Endothelial cell of hepatic sinusoid (primary cell): ENCODE results near the gene OSER1.
"Not testable (repeated sequence)": the region's sequence is repeated elsewhere in the genome, so short reads cannot be mapped to it uniquely, and the experiment has no call there.

Experiments
- in situ Hi-C: cut with HindIII; loops from 2 replicates; pipeline ENCODE4 v1.10.0; 2017; ENCODE audit warnings: low sequenced_read_pairs

The OSER1 gene

GRCh38 chr20:44210406-44211176 lies at the start of gene OSER1:
TSS of gene OSER1 (minus strand) at chr20:44210771. CDS start at chr20:44206957, 3,814 bp downstream.
- in situ Hi-C loops, result loop anchor here (10.0 kb wide), 1 partner anchor 174 kb away; no protein-coding TSS in a partner anchor

GRCh38 chr20:44258226-44258890 lies 47.8 kb upstream of the OSER1 start:
- in situ Hi-C loops, result no loop called here

- in situ Hi-C loops, result no loop called here
Observed at GRCh38 chr20:44256961-44257360, 46.4 kb upstream of the OSER1 start.

- in situ Hi-C loops, result no loop called here
Observed at GRCh38 chr20:44255942-44256341, 45.4 kb upstream of the OSER1 start.

GRCh38 chr20:44254073-44254472 lies 43.5 kb upstream of the OSER1 start:
- in situ Hi-C loops, result no loop called here

- in situ Hi-C loops, result no loop called here
Observed at GRCh38 chr20:44253528-44253927, 43.0 kb upstream of the OSER1 start.

- in situ Hi-C loops, result no loop called here
Observed at GRCh38 chr20:44251284-44251683, 40.7 kb upstream of the OSER1 start.

- in situ Hi-C loops, result no loop called here
Observed at GRCh38 chr20:44248410-44248759, 37.8 kb upstream of the OSER1 start.

GRCh38 chr20:44247586-44248409 lies 37.2 kb upstream of the OSER1 start:
- in situ Hi-C loops, result no loop called here

GRCh38 chr20:44247131-44247571 lies 36.6 kb upstream of the OSER1 start, which contains the start of gene GDAP1L1:
TSS of gene GDAP1L1 (plus strand) at chr20:44247308. CDS start at chr20:44247335, 27 bp downstream.
- in situ Hi-C loops, result no loop called here

GRCh38 chr20:44245977-44246376 lies 35.4 kb upstream of the OSER1 start:
- in situ Hi-C loops, result no loop called here

- in situ Hi-C loops, result no loop called here
Observed at GRCh38 chr20:44241796-44242195, 31.2 kb upstream of the OSER1 start.

- in situ Hi-C loops, result not testable (repeated sequence)
Observed at GRCh38 chr20:44236840-44237239, 26.3 kb upstream of the OSER1 start.

GRCh38 chr20:44235702-44236101 lies 25.1 kb upstream of the OSER1 start:
- in situ Hi-C loops, result no loop called here

GRCh38 chr20:44234566-44235317 lies 24.2 kb upstream of the OSER1 start:
- in situ Hi-C loops, result no loop called here

- in situ Hi-C loops, result no loop called here
Observed at GRCh38 chr20:44233436-44234016, 23.0 kb upstream of the OSER1 start.

GRCh38 chr20:44232469-44232856 lies 21.9 kb upstream of the OSER1 start:
- in situ Hi-C loops, result not testable (repeated sequence)

GRCh38 chr20:44231713-44232468 lies 21.3 kb upstream of the OSER1 start:
- in situ Hi-C loops, result no loop called here

GRCh38 chr20:44231193-44231592 lies 20.6 kb upstream of the OSER1 start:
- in situ Hi-C loops, result no loop called here
